ENCODE data around the gene TBC1D20.
A peak's percentile ranks its signal among the peaks of the same experiment; 100 is the strongest.
"Not testable (repeated sequence)": the region's sequence is repeated elsewhere in the genome, so short reads cannot be mapped to it uniquely, and the experiment has no call there.

The TBC1D20 gene, protein sequence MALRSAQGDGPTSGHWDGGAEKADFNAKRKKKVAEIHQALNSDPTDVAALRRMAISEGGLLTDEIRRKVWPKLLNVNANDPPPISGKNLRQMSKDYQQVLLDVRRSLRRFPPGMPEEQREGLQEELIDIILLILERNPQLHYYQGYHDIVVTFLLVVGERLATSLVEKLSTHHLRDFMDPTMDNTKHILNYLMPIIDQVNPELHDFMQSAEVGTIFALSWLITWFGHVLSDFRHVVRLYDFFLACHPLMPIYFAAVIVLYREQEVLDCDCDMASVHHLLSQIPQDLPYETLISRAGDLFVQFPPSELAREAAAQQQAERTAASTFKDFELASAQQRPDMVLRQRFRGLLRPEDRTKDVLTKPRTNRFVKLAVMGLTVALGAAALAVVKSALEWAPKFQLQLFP

GRCh38 chr20:462199-462991 lies at the start of gene TBC1D20:
TSS of gene TBC1D20 (minus strand) at chr20:462533. CDS start at chr20:462405, 128 bp downstream.
- peak; percentile 91 for FAIRE-seq
- DNase-seq (ENCODE audit: insufficient read length, low spot score): peak; percentile 94

DNA sequence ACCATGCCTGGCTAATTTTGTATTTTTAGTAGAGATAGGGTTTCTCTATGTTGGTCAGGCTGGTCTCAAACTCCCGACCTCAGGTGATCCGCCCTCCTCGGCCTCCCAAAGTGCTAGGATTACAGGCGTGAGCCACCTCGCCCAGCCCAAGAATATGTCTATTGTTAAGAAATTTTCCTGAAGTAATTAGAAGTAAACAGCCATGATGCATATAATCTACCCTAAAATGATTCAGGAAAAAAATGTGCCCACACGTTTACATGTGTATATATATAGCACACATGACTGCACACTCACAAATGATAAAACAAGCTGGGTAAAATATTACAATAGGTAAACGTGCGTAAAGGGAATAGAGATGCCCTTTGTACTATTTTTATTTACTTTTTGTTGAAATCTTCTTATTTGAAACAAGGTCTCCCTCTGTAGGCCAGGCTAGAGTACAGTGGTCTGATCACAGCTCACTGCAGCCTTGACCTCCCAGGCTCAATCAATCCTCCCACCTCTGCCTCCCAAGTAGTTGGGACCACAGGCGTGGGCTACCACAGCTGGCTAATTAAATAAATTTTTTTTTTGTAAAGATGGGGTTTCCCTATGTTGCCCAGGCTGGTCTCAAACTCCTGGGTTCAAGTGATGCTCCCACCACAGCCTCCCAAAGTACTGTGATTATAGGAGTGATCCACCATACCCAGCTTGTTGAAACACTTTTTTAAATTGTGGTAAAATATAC lies 48.2 kb upstream of the TBC1D20 start:
- DNase-seq (ENCODE audit: insufficient read length, low spot score); FAIRE-seq: not testable (repeated sequence)

DNA sequence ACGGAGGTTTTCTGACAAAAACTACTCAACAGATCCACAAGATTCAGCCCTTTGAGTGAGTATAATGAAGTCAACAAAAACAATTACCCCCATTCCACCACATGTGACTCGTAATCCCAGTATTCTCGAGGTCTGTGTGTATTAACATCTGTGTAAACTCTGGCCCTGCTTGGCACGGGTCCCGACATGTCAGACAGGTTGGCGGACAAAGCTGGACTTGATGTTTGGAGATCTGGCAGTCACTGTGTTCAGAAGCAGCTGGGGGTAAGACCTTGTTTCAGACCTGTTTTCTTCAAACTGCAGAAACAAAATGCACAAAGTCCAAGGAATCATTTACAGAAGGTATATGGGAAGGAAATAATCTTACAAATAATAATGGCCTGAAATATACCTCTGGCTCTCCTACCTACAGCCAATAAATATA lies 46.0 kb upstream of the TBC1D20 start:
- not testable (repeated sequence) for FAIRE-seq; DNase-seq (ENCODE audit: insufficient read length, low spot score)

DNA sequence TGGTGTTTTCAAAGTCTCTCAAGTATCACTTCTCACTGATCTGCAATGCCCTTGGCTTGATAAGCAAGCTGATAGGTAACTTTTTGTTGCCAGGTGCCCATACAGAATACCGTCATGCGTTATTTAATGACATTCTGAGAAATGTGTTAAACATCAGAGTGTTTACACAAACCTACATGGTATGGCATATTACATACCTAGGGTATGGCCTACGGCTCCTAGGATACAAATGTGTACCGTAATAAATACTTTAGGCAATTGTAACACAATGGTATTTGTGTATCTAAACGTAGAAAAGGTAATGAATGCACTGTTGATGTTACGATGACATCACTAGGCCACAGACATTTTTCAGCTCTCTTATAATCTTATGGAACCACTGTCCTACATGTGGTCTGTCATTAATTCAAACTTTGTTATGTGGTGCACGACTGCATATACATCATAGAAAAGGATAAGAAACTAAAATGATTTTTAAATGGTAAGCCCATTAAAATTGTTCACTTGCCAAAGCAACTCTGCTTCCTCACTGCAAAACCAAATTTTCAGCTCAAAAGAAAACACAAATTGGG lies 45.5 kb upstream of the TBC1D20 start:
- no peak for FAIRE-seq
- no peak for DNase-seq (ENCODE audit: insufficient read length, low spot score)

DNA sequence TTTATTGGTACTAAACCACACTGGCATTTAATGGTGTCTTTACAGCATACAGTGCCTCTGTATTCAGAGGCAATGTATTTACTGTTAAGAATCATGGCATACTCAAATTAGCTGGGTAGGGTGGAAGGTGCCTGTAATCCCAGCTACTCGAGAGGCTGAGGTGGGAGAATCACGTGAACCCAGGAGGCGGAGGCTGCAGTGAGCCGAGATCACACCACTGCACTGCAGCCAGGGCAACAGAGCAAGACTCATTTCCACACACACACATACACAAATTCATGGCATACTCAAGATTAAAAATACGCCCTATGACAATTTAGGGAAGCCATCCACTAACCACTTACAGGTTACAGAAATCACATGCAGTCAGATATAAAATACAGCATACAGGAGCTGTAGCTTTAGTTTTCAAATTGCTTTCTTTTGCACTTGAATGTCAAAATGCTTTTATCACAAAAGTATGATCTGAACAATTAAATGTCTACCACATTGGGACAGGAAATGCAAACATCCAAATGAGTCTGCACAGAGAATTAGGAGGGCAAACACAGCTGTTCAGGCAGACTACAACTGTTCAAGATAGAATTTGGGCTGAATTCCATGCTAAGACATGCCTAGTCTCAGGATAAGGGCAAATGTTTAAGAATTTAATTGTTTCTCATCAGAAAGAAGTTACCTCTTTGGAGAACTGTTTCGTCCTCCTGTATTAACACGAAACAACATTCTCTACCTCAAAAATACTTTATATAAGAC lies 44.8 kb upstream of the TBC1D20 start:
- FAIRE-seq: no peak
- DNase-seq (ENCODE audit: insufficient read length, low spot score): no peak

DNA sequence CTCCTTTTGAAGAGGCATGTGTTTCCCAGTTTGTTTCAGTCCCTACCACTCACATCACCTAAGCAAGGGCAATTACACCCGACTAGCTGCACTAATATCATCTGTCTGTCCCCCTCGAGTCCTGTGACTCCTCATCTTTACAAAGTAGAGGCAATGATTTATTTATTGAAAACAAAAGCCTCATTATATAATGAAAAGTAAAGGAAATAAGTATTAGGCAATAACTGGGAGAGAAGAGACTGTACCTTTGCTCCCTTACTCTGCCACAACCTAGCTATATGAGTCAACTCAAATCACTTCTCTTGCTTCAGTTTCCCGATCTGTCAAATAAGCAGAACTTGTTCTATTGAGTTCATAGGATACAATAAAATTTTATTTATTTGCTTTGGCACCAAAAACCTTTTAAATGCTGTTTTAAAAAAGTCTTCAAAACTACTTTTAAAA lies 42.3 kb upstream of the TBC1D20 start:
- DNase-seq (ENCODE audit: insufficient read length, low spot score) (no peak), FAIRE-seq (no peak)

GRCh38 chr20:503048-503737 lies 40.9 kb upstream of the TBC1D20 start:
- no peak for FAIRE-seq

GRCh38 chr20:497979-498378 lies 35.6 kb upstream of the TBC1D20 start:
- DNase-seq (ENCODE audit: insufficient read length, low spot score) (no peak), FAIRE-seq (no peak)

More at GRCh38 chr20:503048-503737, 40.9 kb upstream of the TBC1D20 start:
- no peak for DNase-seq (ENCODE audit: insufficient read length, low spot score)

- no peak for DNase-seq (ENCODE audit: insufficient read length, low spot score)
Observed at GRCh38 chr20:496126-496696, 33.9 kb upstream of the TBC1D20 start.

DNA sequence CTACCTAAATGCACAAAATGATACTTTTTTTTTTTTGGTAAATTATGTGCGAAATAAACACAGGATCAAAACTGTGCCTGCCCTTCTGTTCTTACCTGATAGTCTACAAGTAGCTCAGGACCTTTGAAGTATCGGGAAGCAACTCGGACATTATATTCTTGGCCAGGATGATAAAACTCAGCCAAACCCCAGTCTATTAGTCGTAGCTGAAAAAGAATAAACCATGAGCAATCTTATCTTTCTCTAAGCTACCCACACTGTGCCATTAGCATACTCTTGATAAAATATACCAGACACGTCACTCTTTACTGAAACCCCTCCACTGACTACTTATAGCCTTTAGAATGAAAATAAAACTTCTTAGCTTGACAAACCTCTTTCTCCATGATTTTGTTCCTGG lies 29.8 kb upstream of the TBC1D20 start:
- FAIRE-seq (no peak), DNase-seq (ENCODE audit: insufficient read length, low spot score) (no peak)

More at GRCh38 chr20:496126-496696, 33.9 kb upstream of the TBC1D20 start:
- FAIRE-seq: no peak

DNA sequence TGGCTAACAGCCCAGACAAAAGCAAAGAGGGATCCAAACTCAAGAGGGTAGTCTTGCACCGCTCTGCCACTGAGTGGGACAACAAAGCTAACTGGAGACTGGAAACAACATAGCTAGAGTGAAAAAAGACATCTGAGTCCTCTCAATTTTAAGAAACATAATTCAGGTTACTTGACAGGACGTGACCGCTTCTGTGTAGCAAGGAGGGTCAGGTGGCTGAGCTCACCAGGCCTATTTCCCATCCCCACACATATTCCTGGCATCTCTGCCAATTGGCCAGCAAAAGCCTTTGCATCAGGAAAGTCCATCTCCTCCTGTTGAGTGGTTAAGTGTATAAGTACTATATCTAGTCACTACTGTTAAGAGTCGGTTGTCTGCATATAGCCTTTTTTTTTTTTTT lies 25.3 kb upstream of the TBC1D20 start:
- no peak for FAIRE-seq

GRCh38 chr20:483815-484644 lies 21.7 kb upstream of the TBC1D20 start:
- no peak for DNase-seq (ENCODE audit: insufficient read length, low spot score)
- FAIRE-seq: peak; percentile 57

More for the DNA sequence above, 25.3 kb upstream of the TBC1D20 start:
- no peak for DNase-seq (ENCODE audit: insufficient read length, low spot score)

DNA sequence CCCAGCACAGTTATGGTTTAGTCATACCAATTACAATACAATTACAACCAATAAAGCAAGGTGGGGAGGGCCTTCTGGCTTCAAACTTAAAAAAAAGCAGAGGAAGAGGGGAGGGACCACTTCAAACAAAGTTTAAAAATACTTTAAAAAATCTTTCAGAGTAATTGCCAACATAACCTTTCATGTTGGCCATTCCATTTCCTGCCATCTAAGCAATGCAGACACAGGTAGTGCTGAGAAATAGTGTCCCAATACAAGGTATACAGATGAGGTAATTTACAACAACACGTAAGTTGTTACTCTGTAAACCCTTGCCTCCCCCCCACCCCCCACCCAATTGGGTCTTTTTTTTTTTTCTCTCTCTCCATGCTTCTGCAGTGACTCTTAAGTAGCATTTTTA lies 18.8 kb upstream of the TBC1D20 start:
- no peak for FAIRE-seq
- DNase-seq (ENCODE audit: insufficient read length, low spot score): no peak

DNA sequence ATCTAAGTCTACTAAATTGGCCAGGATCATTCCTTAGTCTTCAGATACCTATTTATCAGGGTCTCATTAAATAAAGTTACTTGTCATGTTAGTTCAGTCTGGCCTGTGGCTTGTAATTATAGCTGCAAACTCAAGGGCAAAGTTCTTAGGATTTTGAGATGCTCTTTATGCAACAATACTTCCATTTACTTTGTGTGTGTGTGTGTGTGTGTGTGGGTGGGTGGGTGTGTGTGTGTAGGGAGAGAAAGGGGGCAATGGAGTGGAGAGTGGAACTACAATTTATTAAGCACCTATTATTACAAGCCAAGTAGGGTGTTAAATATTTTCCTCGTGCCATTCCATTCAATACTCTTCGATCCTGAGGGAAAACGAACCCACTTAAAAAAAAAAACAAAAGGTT lies 17.7 kb upstream of the TBC1D20 start:
- no peak for FAIRE-seq
- DNase-seq (ENCODE audit: insufficient read length, low spot score): no peak

- DNase-seq (ENCODE audit: insufficient read length, low spot score) (no peak), FAIRE-seq (no peak)
Observed at GRCh38 chr20:479487-479886, 17.2 kb upstream of the TBC1D20 start.

DNA sequence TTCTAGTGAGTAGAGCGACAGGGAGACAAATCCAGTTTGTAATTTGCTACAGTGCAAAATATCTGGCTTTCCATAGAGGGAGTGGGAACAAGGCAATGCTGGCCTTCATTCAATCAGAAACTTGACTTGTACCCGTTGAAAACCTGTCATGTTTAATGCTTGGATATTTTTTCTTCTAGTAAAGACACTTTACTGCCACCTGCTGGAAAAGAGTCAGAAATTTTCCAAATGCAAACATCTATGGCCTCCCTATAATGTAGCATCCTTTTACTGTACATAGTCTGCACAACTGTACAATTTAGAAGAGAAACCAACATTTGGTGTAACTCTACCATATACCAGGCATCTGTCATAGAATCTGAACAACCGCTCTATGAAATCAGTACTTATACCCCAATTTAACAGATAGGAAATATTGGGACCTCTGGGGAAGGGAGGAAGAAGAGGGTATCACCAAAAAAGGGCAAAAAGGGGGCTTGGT lies 16.7 kb upstream of the TBC1D20 start:
- peak; percentile 61 for DNase-seq (ENCODE audit: insufficient read length, low spot score)
- FAIRE-seq: no peak

GRCh38 chr20:478010-478948 lies 15.9 kb upstream of the TBC1D20 start:
- DNase-seq (ENCODE audit: insufficient read length, low spot score) (no peak), FAIRE-seq (no peak)

All from HTR-8/SVneo (cell line).